ENCODE results near the gene KIF5C.

The KIF5C gene

GRCh38 chr2:148848146-148848545 lies 26.9 kb upstream of the KIF5C start:
- DNase-seq (ENCODE audit: low read depth in 1 of 2, low spot score in 1 of 2), result no peak
- H3K27ac ChIP-seq (replicated peaks), result no peak overlapping the region
- H3K4me3 ChIP-seq (replicated peaks; ENCODE audit: insufficient read depth, low read length), result no peak overlapping the region
- TF ChIP-seq, protein P1, sequence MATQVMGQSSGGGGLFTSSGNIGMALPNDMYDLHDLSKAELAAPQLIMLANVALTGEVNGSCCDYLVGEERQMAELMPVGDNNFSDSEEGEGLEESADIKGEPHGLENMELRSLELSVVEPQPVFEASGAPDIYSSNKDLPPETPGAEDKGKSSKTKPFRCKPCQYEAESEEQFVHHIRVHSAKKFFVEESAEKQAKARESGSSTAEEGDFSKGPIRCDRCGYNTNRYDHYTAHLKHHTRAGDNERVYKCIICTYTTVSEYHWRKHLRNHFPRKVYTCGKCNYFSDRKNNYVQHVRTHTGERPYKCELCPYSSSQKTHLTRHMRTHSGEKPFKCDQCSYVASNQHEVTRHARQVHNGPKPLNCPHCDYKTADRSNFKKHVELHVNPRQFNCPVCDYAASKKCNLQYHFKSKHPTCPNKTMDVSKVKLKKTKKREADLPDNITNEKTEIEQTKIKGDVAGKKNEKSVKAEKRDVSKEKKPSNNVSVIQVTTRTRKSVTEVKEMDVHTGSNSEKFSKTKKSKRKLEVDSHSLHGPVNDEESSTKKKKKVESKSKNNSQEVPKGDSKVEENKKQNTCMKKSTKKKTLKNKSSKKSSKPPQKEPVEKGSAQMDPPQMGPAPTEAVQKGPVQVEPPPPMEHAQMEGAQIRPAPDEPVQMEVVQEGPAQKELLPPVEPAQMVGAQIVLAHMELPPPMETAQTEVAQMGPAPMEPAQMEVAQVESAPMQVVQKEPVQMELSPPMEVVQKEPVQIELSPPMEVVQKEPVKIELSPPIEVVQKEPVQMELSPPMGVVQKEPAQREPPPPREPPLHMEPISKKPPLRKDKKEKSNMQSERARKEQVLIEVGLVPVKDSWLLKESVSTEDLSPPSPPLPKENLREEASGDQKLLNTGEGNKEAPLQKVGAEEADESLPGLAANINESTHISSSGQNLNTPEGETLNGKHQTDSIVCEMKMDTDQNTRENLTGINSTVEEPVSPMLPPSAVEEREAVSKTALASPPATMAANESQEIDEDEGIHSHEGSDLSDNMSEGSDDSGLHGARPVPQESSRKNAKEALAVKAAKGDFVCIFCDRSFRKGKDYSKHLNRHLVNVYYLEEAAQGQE (IDR thresholded peaks at IDR 0.05; ENCODE audit: insufficient replicate concordance, low read depth), result no peak
- TF ChIP-seq CTCF (IDR thresholded peaks at IDR 0.05; ENCODE audit: insufficient read depth, low read length), result no peak
- TF ChIP-seq POLR2AphosphoS5 (IDR thresholded peaks at IDR 0.05; ENCODE audit: low read depth), result no peak
- no peak for TF ChIP-seq SPI1 (IDR thresholded peaks at IDR 0.05; ENCODE audit: borderline replicate concordance, low read depth)
- no peak for TF ChIP-seq GABPA (IDR thresholded peaks at IDR 0.05; ENCODE audit: low read depth)
- H3K27me3 ChIP-seq (ENCODE audit: insufficient read depth, poor library complexity, severe bottlenecking), result peaks cover 3% of the 10 kb centered on the region

DNA sequence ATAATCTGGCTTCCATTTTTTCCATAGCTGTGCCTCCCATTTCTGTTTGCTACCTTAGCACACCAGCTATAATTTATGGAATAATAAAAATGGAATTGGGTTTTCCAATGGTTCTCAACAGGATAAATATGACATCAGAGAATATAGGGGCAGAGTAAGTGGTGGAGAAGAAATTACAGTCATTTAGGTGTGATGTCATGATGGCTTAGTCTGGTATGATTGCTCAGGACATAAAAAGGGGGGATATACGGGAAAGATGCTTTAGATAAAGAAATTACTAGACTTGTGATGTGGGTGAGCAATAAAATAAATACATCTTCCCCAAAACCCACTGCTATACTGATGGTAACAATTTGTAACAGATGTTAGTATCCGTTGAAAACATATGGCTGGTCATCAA lies 21.6 kb upstream of the KIF5C start:
- Histone ChIP-seq H3K4me3 (replicated peaks; ENCODE audit: insufficient read depth, low read length) (no peak overlapping the region), H3K27me3 (ENCODE audit: insufficient read depth, poor library complexity, severe bottlenecking) (peaks cover 3% of the 10 kb centered on the region), H3K27ac (replicated peaks) (no peak overlapping the region)
- no peak for DNase-seq (ENCODE audit: low read depth in 1 of 2, low spot score in 1 of 2)
- no peak for TF ChIP-seq SPI1 (IDR thresholded peaks at IDR 0.05; ENCODE audit: borderline replicate concordance, low read depth)
- TF ChIP-seq, protein P1 (IDR thresholded peaks at IDR 0.05; ENCODE audit: insufficient replicate concordance, low read depth), result no peak
- TF ChIP-seq POLR2AphosphoS5 (IDR thresholded peaks at IDR 0.05; ENCODE audit: low read depth), result no peak
- TF ChIP-seq GABPA (IDR thresholded peaks at IDR 0.05; ENCODE audit: low read depth), result no peak
- no peak for TF ChIP-seq CTCF (IDR thresholded peaks at IDR 0.05; ENCODE audit: insufficient read depth, low read length)

DNA sequence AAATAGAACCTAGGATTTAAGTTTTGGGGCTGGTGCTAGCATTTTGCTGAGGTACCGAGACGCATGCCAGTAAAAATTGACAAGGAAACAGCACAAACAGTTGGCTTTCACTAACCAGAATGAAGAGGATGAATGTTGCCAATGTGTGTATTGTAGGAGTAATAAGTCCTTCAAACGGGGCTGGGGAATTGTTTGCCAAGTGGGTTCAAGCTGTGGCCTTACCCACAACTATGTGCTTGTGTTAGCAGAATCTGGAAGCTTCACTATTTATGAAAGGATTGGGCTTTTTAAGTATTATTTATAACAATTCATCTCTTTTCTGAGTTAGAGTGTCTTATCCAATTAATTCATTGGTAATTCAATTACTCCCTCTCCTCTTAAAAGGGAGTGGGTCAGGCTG lies 15.0 kb upstream of the KIF5C start:
- H3K27ac ChIP-seq (replicated peaks), result no peak overlapping the region
- H3K4me3 ChIP-seq (replicated peaks; ENCODE audit: insufficient read depth, low read length), result no peak overlapping the region
- TF ChIP-seq, protein P1 (IDR thresholded peaks at IDR 0.05; ENCODE audit: insufficient replicate concordance, low read depth), result no peak
- no peak for TF ChIP-seq CTCF (IDR thresholded peaks at IDR 0.05; ENCODE audit: insufficient read depth, low read length)
- TF ChIP-seq GABPA (IDR thresholded peaks at IDR 0.05; ENCODE audit: low read depth), result no peak
- TF ChIP-seq POLR2AphosphoS5 (IDR thresholded peaks at IDR 0.05; ENCODE audit: low read depth), result no peak
- TF ChIP-seq SPI1 (IDR thresholded peaks at IDR 0.05; ENCODE audit: borderline replicate concordance, low read depth), result no peak
- no peaks in the 10 kb centered on the region for H3K27me3 ChIP-seq (ENCODE audit: insufficient read depth, poor library complexity, severe bottlenecking)
- no peak for DNase-seq (ENCODE audit: low read depth in 1 of 2, low spot score in 1 of 2)
